Stromal cell of bone marrow (primary cell): ENCODE data around the gene CENATAC.
"Not testable (repeated sequence)": the region's sequence is repeated elsewhere in the genome, so short reads cannot be mapped to it uniquely, and the experiment has no call there.

Experiments used
- DNase-seq: peaks from one replicate; pipeline ENCODE4 v3.0.0-alpha.2; 2012; ENCODE audit warnings: low read depth

Gene CENATAC

DNA sequence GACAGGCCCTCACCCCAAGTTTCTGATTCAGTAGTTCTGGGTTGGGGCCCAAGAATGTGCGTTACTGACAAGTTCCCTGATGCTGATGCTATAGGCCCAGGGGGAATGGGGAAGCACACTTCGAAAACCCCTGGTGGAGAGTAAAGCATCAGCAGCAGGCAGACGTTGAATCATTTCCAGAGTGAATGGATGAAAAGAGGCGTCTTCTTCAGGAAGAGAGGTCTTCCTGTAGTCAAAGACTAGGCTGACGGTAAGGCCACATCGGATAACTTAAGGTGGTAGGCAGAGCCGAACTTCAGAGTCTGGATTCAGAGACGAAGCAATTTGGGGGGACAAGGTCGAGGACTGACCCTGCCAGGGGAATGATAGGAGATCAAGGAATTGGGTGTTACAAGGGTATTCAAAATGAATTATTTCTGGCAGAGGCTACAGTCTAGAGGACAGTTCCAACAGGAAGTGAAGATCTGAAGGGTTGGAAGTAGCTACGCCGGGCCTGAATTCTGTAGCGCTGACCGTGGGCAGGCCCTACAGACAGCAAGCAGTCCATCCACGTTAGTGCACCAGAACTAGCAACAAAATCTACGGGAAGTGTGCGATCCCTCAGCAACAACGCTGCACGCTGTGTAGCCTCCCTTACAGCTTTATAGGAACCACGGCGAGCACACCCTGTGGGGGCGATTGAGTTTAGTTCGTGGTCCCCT is 862 bp upstream of the CENATAC start:
- peak; percentile 21 for DNase-seq

DNA sequence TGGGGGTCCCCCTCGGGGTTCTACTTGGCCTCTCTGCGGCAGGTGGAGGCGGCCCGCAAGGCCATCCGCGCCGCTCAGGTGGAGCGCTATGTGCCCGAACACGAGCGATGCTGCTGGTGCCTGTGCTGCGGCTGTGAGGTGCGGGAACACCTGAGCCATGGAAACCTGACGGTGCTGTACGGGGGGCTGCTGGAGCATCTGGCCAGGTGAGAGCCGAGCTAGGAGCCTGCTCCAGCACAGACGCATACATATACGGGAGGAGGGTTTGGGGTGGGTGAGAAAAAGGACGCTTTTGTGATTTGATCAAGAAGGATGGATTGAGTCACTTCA is 415 bp downstream of the CENATAC start:
- no peak for DNase-seq

DNA sequence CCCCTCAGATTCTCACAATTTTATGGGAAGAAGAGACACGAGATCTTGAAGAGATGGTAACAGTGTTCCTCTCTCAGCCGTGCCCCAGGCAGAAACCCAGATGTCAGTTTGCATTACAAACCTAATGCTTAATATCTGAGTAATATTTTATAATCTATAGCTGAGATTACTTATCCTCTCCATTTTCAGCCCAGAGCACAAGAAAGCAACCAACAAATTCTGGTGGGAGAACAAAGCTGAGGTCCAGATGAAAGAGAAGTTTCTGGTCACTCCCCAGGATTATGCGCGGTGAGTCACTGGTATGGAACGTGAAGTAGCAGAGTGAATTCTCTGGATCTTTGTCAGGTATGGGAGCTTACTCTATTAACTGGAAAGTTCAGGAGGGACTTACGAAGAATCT is 884 bp downstream of the CENATAC start:
- no peak for DNase-seq

DNA sequence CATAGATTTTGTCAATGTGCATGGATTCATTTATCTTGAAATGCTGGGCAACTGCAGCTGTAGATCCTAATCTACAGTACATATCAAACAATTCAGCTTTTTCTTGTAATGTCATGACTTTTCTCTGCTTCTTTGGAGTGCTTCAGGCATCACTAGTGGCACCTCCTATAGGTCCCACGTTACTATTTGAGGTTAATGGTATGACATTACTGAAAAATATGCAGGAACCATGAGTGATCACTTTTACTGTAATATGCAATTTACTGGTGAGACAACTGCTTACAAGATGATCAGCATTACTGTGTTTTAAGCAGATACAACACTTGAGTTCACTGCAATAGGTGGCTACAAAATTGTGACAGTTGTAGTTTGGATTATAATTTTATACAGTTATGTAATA is 3.0 kb downstream of the CENATAC start:
- DNase-seq, result no peak

DNA sequence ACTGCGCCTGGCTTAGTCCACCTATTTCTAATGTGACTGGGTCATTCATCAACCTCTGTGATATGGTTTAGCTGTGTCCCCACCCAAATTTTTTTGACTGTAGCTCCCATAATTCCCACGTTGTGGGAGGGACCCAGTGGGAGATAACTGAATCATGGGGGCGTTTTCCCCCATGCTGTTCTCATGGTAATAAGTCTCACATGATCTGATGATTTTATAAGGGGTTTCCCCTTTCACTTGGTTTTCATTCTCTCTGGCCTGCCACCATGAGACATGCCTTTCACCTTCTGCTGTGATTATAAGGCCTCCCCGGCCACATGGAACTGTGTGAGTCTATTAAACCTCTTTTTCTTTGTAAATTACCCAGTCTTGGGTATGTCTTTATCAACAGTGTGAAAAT is 8.7 kb downstream of the CENATAC start:
- no peak for DNase-seq

DNA sequence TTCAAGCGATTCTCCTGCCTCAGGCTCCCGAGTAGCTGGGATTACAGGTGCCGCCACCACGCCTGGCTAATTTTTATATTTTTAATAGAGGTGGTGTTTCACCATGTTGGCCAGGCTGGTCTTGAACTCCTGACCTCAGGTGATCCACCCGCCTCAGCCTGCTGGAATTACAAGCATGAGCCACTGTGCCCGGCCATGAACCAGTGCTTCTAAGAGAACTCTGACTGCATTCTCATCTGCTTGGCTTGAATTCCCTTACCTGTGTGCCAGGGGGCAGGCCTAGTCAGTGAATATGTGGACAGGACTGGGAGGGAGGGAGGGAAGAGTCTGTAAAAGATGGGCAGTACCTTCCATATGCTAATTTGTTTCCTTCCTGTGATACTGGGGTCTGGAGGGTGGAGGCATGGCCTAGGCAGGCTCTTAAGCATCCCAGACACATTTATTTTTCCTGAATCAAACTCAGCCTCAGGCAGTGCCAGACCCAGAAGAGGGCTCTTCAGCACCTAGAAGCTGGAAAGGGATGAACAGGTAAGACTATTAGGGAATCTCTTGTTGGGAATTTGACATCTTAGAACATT is 13.6 kb downstream of the CENATAC start:
- no peak for DNase-seq

DNA sequence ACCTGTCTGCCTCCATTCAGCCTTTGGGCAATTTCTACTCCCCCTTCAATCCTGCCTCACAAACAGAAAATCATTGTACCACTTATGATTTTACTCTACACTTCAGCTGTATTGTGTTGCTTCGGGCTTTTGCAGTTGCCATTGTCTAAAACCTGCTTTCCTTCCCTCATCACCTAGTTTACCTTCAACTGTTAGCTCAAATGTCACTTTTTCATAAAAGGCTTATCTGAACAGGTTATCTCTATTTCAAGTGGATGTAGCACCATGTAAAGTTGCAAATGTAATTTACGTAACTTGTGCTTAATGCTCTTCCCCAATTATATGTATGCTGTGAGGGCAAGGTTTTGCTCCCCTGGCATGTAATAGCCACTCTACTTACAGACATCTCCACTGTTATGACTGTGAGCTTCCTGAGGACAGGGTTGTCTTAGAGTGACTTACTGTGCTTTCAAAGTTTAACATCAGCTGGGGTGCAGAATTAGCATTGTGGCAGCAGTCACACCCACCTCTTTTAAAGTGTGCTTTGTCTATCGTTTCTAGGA is 14.8 kb downstream of the CENATAC start:
- no peak for DNase-seq

DNA sequence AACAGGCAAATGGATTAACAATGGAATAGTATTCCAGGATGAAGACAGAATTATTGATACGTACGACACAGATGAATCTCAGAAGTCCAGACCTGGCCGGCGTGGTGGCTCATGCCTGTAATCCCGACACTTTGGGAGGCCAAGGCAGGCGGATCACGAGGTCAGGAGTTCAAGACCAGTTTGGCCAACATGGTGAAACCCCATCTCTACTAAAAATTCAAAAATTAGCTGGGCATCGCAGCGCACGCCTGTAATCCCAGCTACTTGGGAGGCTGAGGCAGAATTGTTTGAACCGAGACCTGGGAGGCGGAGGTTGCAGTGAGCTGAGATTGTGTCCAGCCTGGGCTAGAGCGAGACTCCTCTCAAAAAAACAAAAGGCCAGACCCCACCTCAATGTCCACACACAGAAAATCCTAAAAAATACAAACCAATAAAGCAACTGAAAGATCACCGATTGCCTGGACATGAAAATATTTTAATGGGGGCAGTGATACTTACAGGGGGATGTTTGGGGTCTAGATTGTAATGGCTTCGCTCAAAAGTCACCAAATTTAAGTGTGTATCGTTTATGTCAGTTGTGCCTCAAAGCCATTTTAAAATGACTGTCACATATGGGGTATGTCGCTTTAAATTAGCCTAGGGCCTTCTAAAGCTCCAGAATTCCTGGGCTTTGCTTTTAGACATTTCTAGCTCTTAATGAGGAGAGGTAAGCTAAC is 16.4 kb downstream of the CENATAC start:
- no peak for DNase-seq

DNA sequence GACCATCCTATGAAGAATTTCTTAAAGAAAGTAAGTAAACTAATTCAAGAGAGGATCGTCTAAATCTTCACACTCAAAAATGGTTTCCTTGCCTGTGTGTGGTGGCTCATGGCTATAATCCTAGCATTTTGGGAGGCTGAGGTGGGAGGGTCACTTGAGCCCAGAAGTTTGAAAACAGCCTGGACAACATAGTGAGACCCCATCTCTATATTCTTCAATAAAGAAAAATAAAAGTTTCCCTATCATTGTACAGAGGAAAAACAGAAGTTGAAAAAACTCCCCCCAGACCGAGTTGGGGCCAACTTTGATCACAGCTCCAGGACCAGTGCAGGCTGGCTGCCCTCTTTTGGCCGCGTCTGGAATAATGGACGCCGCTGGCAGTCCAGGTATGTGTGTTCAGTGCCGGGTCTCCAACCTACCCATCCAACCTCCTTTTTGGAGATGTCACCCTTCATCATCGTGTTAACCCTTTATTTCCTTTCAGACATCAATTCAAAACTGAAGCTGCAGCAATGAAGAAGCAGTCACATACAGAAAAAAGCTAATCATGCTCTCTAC is 17.2 kb downstream of the CENATAC start:
- no peak for DNase-seq

DNA sequence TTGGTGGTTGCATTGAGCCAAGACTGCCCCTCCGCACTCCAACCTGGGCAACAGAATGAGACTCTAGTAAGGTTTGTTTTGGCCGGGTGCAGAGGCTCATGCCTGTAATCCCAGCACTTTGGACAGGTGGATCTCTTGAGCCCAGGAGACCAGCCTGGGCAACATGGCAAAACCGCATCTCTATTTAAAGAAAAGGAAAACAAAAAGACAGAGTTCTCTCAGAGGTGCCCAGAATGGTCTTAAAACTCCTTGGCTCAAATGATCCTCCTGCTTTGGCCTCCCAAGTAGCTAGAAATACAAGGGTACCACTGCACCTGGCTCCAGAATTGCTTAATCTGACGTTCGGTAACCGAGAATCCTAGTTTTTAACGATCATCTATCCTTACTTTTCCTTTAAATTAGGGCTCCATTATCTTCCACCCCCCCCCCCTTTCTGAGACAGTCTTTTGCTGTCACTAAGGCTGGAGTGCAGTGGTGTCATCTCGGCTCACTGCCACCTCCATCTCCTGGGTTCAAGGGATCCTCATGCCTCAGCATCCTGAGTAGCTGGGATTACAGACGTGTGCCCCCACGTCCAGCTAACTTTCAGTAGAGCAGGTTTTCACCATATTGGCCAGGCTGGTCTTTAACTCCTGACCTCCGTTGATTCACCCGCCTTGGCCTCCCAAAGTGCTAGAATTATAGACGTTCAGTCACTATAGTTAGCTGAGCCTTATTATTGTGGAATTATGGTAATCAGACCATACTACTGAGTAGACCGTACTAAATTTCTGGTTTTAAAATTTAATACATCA is 18.5 kb downstream of the CENATAC start:
- no peak for DNase-seq

DNA sequence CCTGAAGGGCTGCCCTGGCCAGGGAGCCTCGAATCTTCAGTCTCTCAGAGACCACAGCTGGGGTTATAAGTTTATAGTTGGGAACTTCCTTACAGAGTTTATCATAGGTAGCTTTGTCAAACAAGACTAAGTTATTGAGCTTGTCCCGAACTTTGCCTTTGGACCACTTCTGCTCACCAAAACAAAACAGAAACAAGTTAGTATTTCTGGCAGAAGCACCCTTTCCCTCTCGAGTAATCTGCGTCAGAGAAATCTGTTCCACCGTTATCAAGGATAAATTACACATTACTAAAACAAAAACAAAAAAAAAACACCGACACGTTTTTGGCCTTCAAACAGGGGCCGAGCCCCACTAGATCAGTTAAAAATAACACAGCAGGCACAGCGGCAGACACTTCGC is 19.4 kb downstream of the CENATAC start:
- not testable (repeated sequence) for DNase-seq

DNA sequence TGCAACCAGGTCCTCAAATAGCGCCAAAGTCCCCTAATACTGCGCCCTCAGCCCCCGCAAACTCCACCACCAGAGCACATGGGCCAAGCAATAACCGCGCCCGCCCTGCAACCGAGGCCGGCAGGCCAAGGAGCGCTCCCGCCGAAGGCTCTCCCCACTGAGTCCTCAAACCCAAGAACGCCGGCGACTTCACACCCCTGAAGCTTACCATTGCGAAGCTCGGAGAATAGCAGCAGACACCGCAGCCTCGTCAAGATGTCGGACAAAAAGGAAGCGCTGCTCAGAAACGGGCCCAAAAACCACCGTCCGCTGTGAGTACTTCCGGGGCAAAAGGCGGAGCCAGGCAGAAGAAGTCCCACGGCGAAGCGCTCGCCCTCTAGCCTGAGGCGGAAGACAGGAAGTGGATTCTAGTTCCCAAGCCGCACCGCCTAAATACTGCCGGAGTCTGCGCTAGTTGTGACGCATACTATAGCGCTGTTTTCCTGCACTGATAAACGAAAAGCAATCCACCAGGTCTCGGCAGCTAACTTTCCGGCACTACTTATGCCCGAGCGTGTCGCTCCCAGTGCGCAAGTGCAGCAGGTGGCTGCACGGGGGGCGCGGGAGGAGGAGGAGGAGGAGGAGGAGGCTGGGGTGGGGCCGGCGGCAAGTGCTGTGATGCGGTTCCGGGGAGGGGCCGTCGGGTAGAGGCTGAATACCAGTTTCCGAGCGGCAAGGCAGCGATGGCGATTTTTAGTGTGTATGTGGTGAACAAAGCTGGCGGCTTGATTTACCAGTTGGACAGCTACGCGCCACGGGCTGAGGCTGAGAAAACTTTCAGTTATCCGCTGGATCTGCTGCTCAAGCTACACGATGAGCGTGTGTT is 20.4 kb downstream of the CENATAC start, which contains the start of the genes RPS25 and TRAPPC4:
RPS25 (minus strand) TSS at position 270 of the 865 bp plus-strand sequence; CDS start at position 211, 59 bp downstream.
TRAPPC4 (plus strand) TSS at position 693 of the 865 bp plus-strand sequence; CDS start at position 723, 30 bp downstream.
- peak; percentile 93 for DNase-seq

DNA sequence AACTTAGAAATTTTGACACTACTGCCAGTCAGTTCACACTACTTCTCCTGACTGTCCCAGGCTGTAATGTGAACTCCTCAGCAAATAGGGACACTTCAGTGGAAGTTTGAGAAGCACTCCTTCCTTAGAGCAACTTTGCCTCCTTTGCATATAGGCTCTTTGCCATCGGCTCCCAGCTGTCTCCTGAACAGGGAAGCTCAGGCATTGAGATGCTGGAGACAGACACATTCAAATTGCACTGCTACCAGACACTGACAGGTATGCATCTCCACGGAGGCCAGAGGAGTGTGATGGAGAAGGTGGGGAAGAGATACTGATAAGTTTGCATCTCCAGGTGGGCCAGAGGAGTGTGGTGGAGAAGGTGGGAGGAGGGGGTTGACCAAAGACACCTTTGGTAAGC is 22.1 kb downstream of the CENATAC start:
- no peak for DNase-seq

DNA sequence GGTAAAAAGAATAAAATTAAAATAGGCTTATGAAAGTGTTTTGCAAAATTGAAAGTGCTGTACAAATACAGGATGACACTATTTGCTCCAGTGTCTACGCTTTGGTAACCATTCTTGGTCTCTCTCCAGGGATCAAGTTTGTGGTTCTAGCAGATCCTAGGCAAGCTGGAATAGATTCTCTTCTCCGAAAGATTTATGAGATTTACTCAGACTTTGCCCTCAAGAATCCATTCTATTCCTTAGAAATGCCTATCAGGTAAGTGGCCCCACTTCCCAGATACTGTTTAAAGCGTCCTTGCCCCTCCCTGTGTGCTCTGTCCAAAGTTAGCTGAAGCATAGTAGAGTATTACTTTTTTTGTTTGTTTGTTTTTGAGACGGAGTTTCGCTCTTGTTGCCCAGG is 23.7 kb downstream of the CENATAC start:
- DNase-seq, result no peak

DNA sequence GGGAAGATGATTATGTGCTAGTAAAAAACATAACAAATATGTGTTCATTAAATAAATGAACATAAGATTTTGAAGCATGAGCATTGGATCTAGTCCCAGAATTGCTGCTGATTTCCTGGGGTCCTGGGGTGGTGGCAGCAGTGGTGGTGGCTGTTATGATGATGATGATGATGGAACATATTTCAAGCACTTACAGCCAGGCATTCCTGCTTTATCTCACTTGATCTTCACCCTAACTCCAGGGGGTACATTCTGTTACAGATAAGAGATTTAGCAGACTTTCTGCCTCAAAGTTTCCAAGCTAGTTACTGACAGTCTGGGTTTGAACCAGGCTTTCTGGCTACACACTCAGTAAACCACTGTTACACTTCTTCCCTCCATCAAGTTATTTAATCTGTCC is 25.8 kb downstream of the CENATAC start:
- DNase-seq, result no peak

DNA sequence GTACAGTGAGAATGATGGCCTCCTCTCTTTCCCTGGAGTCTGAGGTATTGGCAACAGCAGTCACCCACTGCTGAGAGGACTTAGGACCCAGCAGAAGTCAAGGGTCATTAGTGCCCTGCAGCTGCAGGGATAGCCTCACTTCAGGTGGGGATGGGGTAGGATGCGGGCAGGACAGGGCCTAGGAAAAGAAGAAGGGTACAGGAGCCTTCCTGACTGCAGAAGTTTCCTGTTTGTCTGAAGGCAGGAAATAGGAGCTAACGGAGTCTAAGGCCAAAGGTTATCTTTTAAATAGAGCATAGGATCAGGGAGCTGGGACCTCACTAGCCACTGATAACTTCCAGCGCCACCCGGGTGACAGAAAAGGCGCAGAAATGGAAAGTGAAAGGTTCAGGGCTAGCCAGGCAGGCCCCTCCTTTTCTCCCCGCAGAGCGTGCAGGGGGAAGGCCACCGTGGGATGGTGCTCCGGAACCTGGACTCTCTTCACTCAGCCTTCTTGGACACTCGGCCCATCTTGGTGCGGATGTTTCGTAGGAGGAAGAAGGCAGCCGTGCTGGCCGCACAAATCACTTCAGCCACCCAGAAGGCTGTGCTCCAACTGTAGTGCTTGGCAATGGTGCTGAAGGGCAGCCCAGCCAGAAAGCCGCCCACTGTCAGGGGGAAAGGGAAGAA is 26.6 kb downstream of the CENATAC start:
- no peak for DNase-seq

DNA sequence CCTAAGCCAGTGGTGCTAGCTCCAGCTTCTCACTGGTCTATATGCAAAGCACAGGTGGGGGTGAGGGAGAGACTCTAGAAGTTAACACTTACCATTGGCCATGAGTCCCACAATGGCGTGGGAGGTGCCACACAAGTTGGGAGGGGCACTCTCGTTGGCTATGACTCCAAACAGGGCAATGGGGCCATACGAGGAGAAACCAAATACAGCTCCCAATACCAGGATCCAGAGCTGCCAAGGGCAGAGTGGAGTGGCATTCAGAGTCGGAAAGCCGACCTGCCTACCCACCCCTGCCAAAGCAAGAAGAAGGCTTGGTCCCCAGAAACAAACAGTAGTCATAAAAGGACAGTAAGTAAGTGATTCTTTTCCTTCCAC is 27.1 kb downstream of the CENATAC start:
- DNase-seq, result no peak

DNA sequence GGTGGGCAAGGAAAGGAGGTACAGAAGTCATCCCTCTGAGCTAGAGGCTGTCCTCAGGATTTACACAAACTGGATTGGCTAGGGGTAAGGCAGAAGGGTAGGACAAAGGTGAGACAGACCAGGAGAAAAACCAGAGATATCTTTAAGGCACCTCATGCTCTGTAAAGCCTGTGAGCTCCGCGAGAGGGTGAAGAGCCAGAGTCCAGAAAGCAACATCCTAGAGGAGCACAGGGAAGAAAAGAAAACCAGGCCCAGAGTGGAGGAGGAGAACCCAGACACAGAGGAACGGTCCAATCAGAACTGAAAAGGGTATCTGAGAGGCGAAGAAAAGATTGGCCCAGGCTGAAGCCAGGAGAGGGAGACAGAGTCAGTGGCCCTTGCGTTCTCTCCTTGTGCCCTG is 27.6 kb downstream of the CENATAC start:
- DNase-seq, result no peak

DNA sequence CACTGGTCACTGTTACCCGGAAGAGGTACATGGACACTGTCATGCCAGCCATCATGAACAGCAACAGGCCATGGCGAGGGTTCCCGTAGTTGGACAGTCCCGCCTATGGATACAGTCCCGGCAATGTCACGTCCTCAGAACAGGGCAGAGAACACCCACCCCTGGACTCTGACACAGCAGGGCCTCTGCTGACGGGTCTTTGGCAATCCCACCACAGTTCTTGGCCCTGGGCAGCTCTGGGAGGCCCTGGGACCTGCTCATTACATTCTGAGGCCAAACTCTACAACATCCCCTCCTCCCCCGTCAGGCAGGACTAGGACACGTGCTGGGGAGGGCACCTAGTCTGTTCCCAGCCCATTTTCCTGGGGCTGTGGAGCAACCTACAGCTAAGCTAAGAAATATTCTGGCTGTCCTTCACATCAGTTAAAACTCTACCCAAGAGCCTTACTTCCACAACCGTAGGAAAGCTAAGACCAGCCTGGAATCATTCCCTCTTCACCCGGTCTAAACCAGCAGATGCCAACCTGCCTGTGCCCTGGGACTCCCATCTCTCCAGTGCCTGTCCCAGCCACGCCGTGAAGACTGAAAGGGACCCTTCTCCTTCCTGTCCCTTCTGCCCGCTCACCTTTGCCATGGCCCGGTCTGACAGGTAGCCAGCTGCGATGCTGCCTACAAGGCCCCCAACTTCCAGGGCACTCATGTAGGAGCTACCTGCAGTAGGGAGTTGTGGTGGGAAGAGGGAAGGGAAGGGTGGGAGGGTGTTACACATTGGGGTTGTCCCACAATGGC is 28.2 kb downstream of the CENATAC start:
- no peak for DNase-seq

DNA sequence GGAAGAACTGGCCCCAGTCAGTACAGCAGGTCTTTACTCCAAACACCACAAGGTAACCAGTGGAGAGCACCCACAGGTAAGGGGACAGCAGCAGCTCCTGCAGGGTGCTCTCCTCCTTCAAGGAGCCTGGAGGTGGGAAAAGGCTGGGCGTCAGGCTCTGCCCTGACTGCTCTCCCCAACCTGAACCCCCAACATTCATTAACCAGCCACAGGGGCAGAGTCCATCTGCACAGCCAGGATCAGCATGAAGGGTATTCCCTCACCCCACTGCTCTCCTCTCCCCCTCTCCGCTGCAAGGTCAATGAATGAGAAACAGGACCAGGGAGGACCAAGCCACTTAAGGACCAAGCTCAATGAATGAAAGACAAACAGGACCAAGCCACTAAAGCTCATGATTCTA is 29.0 kb downstream of the CENATAC start:
- no peak for DNase-seq
